GM18499 (cell line): ENCODE results near the gene HOXA2.

Experiments used
- ATAC-seq: cut with Tn5 transposase; IDR thresholded peaks from one replicate; pipeline ENCODE4 v1.9.1; 2021; ENCODE audit warnings: moderate number of reproducible peaks; ENCODE audit not compliant: insufficient read depth, unreplicated experiment

HOXA2 gene

DNA sequence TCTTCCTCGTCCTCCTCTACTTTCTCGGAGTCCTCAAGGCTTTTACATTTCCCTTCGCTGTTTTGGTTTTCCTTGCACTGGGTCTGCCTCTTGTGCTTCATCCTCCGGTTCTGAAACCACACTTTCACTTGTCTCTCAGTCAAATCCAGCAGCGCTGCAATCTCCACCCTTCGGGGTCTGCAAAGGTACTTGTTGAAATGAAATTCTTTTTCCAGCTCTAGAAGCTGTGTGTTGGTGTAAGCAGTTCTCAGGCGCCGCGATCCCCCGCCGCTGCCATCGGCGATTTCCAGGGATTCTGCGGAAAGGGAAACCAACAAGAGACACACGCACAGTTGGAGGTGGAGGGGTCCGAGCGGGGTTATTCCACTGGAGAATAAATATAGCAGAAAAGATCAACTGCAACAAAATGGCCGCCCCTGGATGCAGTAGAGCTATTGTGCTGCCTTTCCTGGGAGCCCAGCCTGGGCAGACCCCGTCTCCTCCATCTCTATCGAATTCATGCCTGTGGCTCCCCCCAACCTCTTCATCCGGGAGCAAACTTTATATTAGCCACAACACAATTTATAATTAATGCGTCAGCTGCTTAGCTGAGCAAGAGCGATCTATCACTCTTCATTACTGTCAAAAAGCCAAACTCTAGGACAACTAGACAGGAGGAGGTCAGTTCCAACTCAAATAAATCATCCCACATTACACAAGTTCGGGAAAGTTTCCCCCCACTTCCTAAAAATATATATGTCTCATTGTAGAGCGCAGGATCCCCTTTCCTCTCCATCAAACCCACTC, 1.1 kb downstream of the HOXA2 start:
- no peak for ATAC-seq

DNA sequence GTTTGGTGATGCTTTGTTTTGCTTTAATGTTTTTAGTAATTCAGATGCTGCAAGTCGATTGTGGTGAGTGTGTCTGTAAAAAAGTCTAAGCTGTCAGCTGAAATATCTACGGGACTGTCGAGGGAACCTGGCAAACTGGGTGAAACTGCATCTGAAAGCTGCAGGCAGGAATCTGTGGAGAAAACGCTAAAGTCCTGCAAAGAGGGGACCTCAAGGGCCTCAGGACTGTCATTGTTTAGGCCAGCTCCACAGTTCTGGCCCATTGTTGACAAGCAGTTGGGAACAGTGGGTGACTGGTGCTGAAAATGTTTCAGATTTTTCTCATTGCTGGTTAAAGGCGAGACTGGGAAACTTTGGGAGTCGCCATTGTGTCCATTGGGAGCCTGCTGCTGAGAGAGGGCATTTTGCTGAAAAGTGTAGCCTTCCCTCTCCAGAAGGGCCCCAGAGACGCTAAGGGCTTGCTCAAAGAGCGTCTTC, 1.8 kb downstream of the HOXA2 start:
- no peak for ATAC-seq

GRCh38 chr7:27099453-27100370, 2.8 kb downstream of the HOXA2 start:
- ATAC-seq, result no peak

- ATAC-seq, result no peak
These were observed 3.7 kb downstream of the HOXA2 start for GRCh38 chr7:27098578-27099451.

- no peak for ATAC-seq
These were observed 4.6 kb downstream of the HOXA2 start for GRCh38 chr7:27097686-27098577.

DNA sequence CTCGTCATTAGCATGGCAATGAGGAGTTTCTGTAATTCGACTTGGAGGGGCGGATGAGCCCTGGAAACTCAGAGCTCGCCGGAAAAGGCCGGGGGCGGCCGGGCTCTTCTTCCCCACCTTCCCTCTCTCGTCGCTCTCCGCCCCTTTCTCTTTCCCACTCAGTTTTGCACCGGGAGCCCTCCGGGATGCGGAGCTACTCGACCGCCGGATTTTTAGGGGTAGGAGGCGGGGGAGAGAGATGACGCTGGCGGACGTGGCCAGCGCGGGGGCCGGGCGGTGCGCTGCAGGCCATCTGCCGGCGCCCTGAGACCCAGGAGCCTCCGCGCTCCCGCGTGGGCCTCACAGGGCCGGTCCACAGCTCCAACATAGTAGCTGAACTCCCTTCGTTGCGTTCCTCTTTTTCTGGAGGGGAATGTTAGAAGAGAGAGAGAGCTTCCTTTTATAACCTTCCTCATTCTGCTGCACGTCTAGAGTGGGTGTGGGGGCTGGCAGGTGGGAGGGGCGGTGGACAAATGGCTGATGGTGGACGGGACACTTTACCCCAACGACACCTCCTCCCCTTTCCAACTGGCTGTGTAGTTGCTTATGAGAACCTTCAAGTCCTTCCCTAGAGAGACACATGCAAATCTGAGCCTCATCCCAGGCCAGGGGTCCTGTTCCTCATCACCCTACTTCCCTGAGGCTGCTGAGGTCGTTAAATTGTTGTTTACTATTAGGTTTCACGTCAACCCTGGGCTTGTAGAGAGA, 5.5 kb downstream of the HOXA2 start:
- no peak for ATAC-seq

- ATAC-seq, result peak; percentile 66
These were observed 6.4 kb downstream of the HOXA2 start, which contains the start of gene HOXA1 for GRCh38 chr7:27095897-27096767. TSS of gene HOXA1 (minus strand) at chr7:27096000. CDS start at chr7:27095912, 88 bp downstream.

GRCh38 chr7:27095050-27095896, 7.2 kb downstream of the HOXA2 start:
- ATAC-seq, result no peak

DNA sequence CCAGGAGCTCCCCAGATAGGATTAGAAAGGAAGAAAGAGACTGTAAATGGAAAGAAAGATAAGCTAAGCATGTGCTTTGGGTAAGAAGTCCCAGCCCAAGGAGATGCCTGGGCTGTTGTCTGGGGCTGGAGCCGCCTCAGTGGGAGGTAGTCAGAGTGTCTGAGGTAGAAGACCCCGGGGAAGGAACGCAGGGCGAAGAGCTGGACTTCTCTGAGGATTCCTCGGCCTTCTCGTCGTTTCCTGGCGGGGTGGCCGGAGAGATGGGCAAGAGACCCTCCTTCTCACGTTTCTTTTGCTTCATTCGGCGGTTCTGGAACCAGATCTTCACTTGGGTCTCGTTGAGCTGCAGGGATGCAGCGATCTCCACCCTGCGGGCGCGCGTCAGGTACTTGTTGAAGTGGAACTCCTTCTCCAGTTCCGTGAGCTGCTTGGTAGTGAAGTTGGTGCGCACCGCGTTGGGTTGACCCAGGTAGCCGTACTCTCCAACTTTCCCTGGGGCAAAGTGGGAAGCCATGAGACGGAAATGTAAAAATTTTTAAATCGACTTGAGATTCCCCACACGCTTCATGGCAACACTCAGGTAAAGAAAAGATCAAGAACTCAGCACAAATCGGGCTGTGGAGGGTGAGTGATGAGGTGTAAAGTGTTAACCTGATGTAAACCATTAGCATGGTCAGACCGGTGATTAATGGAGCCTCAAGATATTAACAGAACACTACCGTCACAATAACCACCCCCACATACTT, 8.0 kb downstream of the HOXA2 start:
- ATAC-seq, result no peak

DNA sequence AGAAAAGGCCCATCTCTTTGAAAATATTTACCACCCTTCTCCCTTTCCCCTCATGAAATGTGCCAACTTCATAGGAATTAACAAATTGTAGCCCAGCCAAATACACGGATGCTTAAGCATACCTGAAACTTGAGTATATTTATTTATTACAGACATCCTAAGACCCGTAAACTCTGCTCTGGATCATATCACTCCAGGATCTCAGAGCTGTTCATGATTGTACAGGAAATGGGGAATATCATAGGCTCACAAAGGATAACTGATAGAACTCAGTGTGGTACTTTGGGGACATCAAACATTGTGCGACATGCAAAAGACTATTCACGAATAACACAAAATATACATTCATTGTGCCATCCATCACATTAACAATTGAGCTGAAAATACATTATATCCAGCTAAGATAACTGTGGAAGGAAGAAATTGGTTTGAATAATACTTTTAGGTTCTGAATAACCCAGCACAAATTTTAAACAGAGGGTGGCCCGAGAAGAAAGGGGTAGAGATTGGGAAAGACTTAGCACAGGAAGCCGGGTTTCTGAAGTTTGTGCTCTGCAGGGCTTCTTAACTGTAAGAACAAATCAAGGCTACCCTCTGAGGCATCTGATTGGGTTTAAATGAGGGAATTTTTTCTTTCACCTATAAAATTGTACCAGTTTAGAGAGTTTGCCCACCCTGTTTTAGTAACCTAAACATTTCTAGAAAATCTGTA, 9.1 kb downstream of the HOXA2 start:
- no peak for ATAC-seq

DNA sequence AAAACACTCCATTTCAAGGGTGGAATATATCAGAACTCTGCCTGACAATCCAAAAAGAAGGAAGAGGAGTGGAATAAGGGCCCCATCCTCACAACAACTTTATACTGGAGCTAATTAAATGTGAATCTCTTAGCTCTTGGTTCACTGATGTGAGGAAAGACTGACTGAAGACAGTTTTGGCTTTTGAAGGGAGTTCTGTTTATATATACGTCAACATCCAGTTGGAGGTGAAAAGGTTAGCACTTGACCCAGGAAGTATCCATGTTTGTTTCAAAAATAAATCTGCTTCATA, 9.7 kb downstream of the HOXA2 start:
- ATAC-seq, result no peak

- no peak for ATAC-seq
These were observed 10.3 kb downstream of the HOXA2 start for GRCh38 chr7:27091941-27092818.

DNA sequence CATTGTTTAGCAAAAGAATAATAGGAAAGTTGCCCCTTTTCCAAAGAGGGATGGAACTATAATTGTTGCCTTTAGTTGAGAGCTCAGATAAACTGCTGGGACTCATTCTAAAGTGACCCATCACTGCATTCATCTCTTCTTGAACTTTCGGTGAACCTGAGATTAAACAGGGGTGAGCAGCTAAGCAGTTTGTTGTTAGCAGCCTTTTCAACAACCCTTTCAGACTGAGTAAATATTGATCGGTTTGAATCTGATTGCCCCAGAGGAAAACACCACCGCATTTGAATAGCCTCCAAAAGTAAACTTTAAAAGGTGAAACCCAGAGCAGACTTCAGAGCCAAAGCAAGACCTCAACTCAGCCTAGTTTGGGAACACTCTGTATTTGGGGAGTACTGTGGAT, 11.4 kb downstream of the HOXA2 start:
- ATAC-seq, result no peak

GRCh38 chr7:27088002-27088922, 14.2 kb downstream of the HOXA2 start:
- no peak for ATAC-seq
